ENCODE results near the gene MRGPRG.

MRGPRG gene

DNA sequence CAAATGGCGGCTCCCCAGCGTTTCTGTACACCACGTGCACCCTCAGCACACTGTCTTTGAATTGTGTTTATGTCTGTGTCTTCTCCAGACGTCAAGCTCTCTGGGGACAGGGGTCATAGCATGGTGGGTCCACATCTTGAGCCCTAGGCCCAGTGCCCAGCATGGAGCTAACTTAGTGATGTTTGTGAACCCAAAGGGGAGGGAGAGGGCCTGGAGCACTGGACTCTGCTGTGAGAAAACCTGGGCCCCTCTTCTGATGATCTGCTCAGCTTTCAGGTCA is 4.3 kb downstream of the MRGPRG start:
- H3K79me1 ChIP-seq (replicated peaks; ENCODE audit: low read length, poor library complexity, severe bottlenecking) = no peaks in the 10 kb centered on the region
- 89% methylated on average over 4 of the region's 4 CpGs for WGBS
- DNase-seq = no peak

DNA sequence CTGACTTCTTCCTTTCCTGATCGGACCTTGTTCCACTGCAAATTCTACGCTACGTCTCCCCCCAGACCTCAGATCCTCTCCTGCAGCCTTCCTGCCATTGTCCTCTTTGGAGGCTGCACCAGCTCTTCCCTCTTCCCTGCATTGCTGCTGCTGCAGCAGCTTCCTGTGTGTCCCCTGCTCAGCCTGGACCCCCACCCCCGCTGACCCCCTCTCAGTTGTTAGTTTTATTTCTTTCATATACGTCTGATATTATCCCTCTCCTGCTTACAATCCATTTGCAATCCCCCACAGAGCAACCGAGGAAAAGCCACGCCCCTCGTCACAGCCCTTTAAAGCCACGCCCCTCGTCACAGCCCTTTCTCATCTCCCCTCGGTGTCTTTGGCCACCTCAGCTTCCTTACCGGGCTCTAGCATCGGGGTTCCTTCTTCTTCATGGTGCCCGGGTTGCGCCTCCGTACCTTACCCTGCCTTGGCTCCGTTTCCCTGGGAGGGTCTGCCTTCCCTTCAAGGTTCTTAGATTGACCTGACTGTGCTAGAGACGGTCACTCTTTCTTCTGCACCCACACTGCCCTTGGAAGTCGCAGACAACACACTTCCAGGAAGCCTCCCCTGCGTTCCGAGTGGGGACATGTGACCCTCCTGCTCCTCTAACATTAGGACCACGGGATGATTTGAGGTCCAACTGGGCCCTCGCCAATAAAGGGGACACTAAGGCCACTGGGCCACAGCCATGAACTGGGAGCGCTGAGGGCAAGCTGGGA is 4.8 kb downstream of the MRGPRG start:
- Histone ChIP-seq H2BK12ac (ENCODE audit: low read length in 2 of 2) (no peak overlapping the region), H3K36me3 (ENCODE audit: control insufficient read depth in 1 of 2, insufficient read depth in 2 of 2, low read depth in 1 of 2, low read length in 2 of 2) (no peaks in the 10 kb centered on the region)
- 58% methylated on average over 24 of the region's 24 CpGs for WGBS

More for the DNA sequence above, 4.3 kb downstream of the MRGPRG start:
- Histone ChIP-seq H3K9ac (ENCODE audit: low read length) (no peak overlapping the region), H3K9me3 (ENCODE audit: control insufficient read depth, low read length) (peaks cover 16% of the 10 kb centered on the region), H3K27ac (ENCODE audit: low read length, poor library complexity, severe bottlenecking) (no peak overlapping the region), H4K91ac (ENCODE audit: low read length) (no peak overlapping the region), H3K14ac (ENCODE audit: low read length in 2 of 2) (no peak overlapping the region), H3K23ac (ENCODE audit: low read length in 2 of 2) (no peak overlapping the region), H3K4ac (ENCODE audit: low read depth in 1 of 2, low read length in 2 of 2) (no peak overlapping the region), H3K18ac (ENCODE audit: low read depth in 1 of 2, low read length in 2 of 2) (no peak overlapping the region), H4K8ac (ENCODE audit: low read length) (no peak overlapping the region), H2BK12ac (ENCODE audit: low read length in 2 of 2) (no peak overlapping the region), H2BK120ac (ENCODE audit: low read depth, low read length) (no peak overlapping the region), H2AK5ac (ENCODE audit: low read length, severe bottlenecking) (no peak overlapping the region), H2AFZ (ENCODE audit: low read depth, low read length) (no peak overlapping the region), H3K4me2 (ENCODE audit: low read length, poor library complexity, severe bottlenecking) (no peak overlapping the region), H3K36me3 (ENCODE audit: control insufficient read depth in 1 of 2, insufficient read depth in 2 of 2, low read depth in 1 of 2, low read length in 2 of 2) (no peaks in the 10 kb centered on the region), H3K4me1 (ENCODE audit: control insufficient read depth, insufficient read depth, low read depth, low read length) (peaks cover 4% of the 10 kb centered on the region), H3K4me3 (ENCODE audit: insufficient read depth in 1 of 2, low read depth in 1 of 2, low read length in 2 of 2) (no peak overlapping the region), H3K27me3 (ENCODE audit: control insufficient read depth in 1 of 2, insufficient read depth in 1 of 2, low read length in 2 of 2) (peaks cover 39 to 67% of the 10 kb centered on the region in 2 experiments), H2BK5ac (ENCODE audit: low read depth, low read length, poor library complexity, severe bottlenecking) (no peak overlapping the region), H2BK15ac (ENCODE audit: low read depth, poor library complexity, severe bottlenecking) (no peak overlapping the region)

DNA sequence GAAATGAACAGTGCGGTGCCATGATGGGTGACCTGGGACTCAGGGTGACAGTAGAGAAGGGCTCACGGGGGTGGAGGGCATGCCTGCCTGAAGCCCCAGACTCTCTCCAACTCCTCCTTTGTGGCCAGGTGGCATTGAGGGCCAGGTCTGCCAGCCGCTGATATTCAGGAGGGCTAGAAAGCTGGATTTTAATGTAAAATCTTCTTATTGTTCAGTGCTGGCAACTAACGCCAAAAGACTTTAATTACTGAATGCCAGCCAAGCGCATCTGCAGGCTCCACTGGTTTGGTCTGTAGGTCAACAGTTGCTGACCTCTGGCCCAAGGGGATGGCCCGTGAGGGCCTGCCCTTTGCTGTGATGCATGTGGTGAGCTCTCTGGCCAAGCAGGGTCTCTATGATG is 10.3 kb downstream of the MRGPRG start:
- H3K4me3 ChIP-seq (ENCODE audit: insufficient read depth in 1 of 2, low read depth in 1 of 2, low read length in 2 of 2) = no peak overlapping the region
- no peak overlapping the region for H2BK12ac ChIP-seq (ENCODE audit: low read length in 2 of 2)
- H3K4me2 ChIP-seq (ENCODE audit: low read length, poor library complexity, severe bottlenecking) = no peak overlapping the region
- H3K18ac ChIP-seq (ENCODE audit: low read depth in 1 of 2, low read length in 2 of 2) = no peak overlapping the region
- no peak overlapping the region for H2AK5ac ChIP-seq (ENCODE audit: low read length, severe bottlenecking)
- no peak overlapping the region for H3K9ac ChIP-seq (ENCODE audit: low read length)
- no peak overlapping the region for H4K8ac ChIP-seq (ENCODE audit: low read length)
- H3K79me1 ChIP-seq (replicated peaks; ENCODE audit: low read length, poor library complexity, severe bottlenecking) = no peaks in the 10 kb centered on the region
- H3K9me3 ChIP-seq (ENCODE audit: control insufficient read depth, low read length) = peaks cover 17% of the 10 kb centered on the region
- no peak overlapping the region for H4K91ac ChIP-seq (ENCODE audit: low read length)
- no peak overlapping the region for H3K4ac ChIP-seq (ENCODE audit: low read depth in 1 of 2, low read length in 2 of 2)
- H3K4me1 ChIP-seq (ENCODE audit: control insufficient read depth, insufficient read depth, low read depth, low read length) = peaks cover 6% of the 10 kb centered on the region
- no peak overlapping the region for H3K14ac ChIP-seq (ENCODE audit: low read length in 2 of 2)
- H3K23ac ChIP-seq (ENCODE audit: low read length in 2 of 2) = no peak overlapping the region
- H2AFZ ChIP-seq (ENCODE audit: low read depth, low read length) = no peak overlapping the region
- H3K27ac ChIP-seq (ENCODE audit: low read length, poor library complexity, severe bottlenecking) = no peak overlapping the region
- no peak for DNase-seq
- no peaks in the 10 kb centered on the region for H3K36me3 ChIP-seq (ENCODE audit: control insufficient read depth in 1 of 2, insufficient read depth in 2 of 2, low read depth in 1 of 2, low read length in 2 of 2)
- H2BK5ac ChIP-seq (ENCODE audit: low read depth, low read length, poor library complexity, severe bottlenecking) = no peak overlapping the region
- no peak overlapping the region for H2BK120ac ChIP-seq (ENCODE audit: low read depth, low read length)
- H3K27me3 ChIP-seq (ENCODE audit: control insufficient read depth in 1 of 2, insufficient read depth in 1 of 2, low read length in 2 of 2) = peaks cover 44 to 60% of the 10 kb centered on the region in 2 experiments
- 84% methylated on average over 6 of the region's 6 CpGs for WGBS
- H2BK15ac ChIP-seq (ENCODE audit: low read depth, poor library complexity, severe bottlenecking) = no peak overlapping the region

More for the DNA sequence above, 4.8 kb downstream of the MRGPRG start:
- no peak overlapping the region for H3K14ac ChIP-seq (ENCODE audit: low read length in 2 of 2)
- H2BK5ac ChIP-seq (ENCODE audit: low read depth, low read length, poor library complexity, severe bottlenecking) = no peak overlapping the region
- no peak for DNase-seq
- no peaks in the 10 kb centered on the region for H3K79me1 ChIP-seq (replicated peaks; ENCODE audit: low read length, poor library complexity, severe bottlenecking)
- H3K4me2 ChIP-seq (ENCODE audit: low read length, poor library complexity, severe bottlenecking) = no peak overlapping the region
- no peak overlapping the region for H4K91ac ChIP-seq (ENCODE audit: low read length)
- H3K18ac ChIP-seq (ENCODE audit: low read depth in 1 of 2, low read length in 2 of 2) = no peak overlapping the region
- no peak overlapping the region for H2AK5ac ChIP-seq (ENCODE audit: low read length, severe bottlenecking)
- no peak overlapping the region for H3K9ac ChIP-seq (ENCODE audit: low read length)
- no peak overlapping the region for H2AFZ ChIP-seq (ENCODE audit: low read depth, low read length)
- no peak overlapping the region for H4K8ac ChIP-seq (ENCODE audit: low read length)
- H3K27ac ChIP-seq (ENCODE audit: low read length, poor library complexity, severe bottlenecking) = no peak overlapping the region
- no peak overlapping the region for H3K4ac ChIP-seq (ENCODE audit: low read depth in 1 of 2, low read length in 2 of 2)
- no peak overlapping the region for H2BK15ac ChIP-seq (ENCODE audit: low read depth, poor library complexity, severe bottlenecking)
- no peak overlapping the region for H2BK120ac ChIP-seq (ENCODE audit: low read depth, low read length)
- peaks cover 17% of the 10 kb centered on the region for H3K9me3 ChIP-seq (ENCODE audit: control insufficient read depth, low read length)
- peaks cover 34 to 65% of the 10 kb centered on the region in 2 experiments for H3K27me3 ChIP-seq (ENCODE audit: control insufficient read depth in 1 of 2, insufficient read depth in 1 of 2, low read length in 2 of 2)
- H3K23ac ChIP-seq (ENCODE audit: low read length in 2 of 2) = no peak overlapping the region
- no peak overlapping the region for H3K4me3 ChIP-seq (ENCODE audit: insufficient read depth in 1 of 2, low read depth in 1 of 2, low read length in 2 of 2)
- peaks cover 4% of the 10 kb centered on the region for H3K4me1 ChIP-seq (ENCODE audit: control insufficient read depth, insufficient read depth, low read depth, low read length)

DNA sequence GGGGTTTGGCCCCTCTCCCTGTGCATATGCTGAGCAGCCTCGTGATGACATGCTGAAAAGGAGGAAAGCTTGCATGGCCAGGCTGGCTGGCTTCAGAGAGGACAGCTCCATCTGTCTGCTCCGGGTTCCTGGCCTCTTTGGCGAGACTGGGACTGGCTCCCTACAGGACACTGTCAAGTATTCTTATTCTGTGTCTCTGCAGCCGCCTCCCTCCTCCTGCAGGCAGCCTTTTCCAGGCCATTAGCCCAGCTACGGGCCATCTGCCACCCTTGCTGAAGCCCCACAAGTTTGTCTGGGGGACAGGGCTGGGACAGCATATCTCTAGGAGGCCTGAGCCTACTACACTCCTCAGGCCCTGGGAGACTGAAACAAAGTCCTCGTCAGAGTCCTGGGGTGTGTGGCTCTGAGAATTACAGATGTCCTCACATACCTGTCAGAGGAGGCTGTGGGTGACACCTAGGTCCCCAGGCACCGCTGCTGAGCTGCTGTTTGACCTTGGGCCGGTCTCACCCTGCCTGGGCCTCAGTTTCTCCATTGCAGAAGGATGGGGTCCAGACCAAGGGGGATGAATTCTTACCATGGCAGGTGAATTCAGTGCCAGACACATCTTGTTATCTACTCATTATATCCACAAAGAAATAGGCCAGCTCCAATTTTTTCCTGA is 11.0 kb downstream of the MRGPRG start:
- DNase-seq = no peak
- H2BK15ac ChIP-seq (ENCODE audit: low read depth, poor library complexity, severe bottlenecking) = no peak overlapping the region
- no peaks in the 10 kb centered on the region for H3K36me3 ChIP-seq (ENCODE audit: control insufficient read depth in 1 of 2, insufficient read depth in 2 of 2, low read depth in 1 of 2, low read length in 2 of 2)
- H4K8ac ChIP-seq (ENCODE audit: low read length) = no peak overlapping the region
- H4K91ac ChIP-seq (ENCODE audit: low read length) = no peak overlapping the region
- no peak overlapping the region for H2BK12ac ChIP-seq (ENCODE audit: low read length in 2 of 2)
- H3K23ac ChIP-seq (ENCODE audit: low read length in 2 of 2) = no peak overlapping the region
- H3K4me2 ChIP-seq (ENCODE audit: low read length, poor library complexity, severe bottlenecking) = no peak overlapping the region
- no peak overlapping the region for H3K27ac ChIP-seq (ENCODE audit: low read length, poor library complexity, severe bottlenecking)
- H3K18ac ChIP-seq (ENCODE audit: low read depth in 1 of 2, low read length in 2 of 2) = no peak overlapping the region
- no peak overlapping the region for H3K14ac ChIP-seq (ENCODE audit: low read length in 2 of 2)
- H3K4me1 ChIP-seq (ENCODE audit: control insufficient read depth, insufficient read depth, low read depth, low read length) = peaks cover 9% of the 10 kb centered on the region
- no peak overlapping the region for H2AFZ ChIP-seq (ENCODE audit: low read depth, low read length)
- no peaks in the 10 kb centered on the region for H3K79me1 ChIP-seq (replicated peaks; ENCODE audit: low read length, poor library complexity, severe bottlenecking)
- no peak overlapping the region for H3K4ac ChIP-seq (ENCODE audit: low read depth in 1 of 2, low read length in 2 of 2)
- no peak overlapping the region for H2AK5ac ChIP-seq (ENCODE audit: low read length, severe bottlenecking)
- no peak overlapping the region for H2BK120ac ChIP-seq (ENCODE audit: low read depth, low read length)
- 63% methylated on average over 8 of the region's 8 CpGs for WGBS
- H3K4me3 ChIP-seq (ENCODE audit: insufficient read depth in 1 of 2, low read depth in 1 of 2, low read length in 2 of 2) = peak overlapping the region in 1 of 2 experiments; percentile 11
- no peak overlapping the region for H3K9ac ChIP-seq (ENCODE audit: low read length)
- no peak overlapping the region for H2BK5ac ChIP-seq (ENCODE audit: low read depth, low read length, poor library complexity, severe bottlenecking)
- peaks cover 17% of the 10 kb centered on the region for H3K9me3 ChIP-seq (ENCODE audit: control insufficient read depth, low read length)
- peaks cover 47 to 63% of the 10 kb centered on the region in 2 experiments for H3K27me3 ChIP-seq (ENCODE audit: control insufficient read depth in 1 of 2, insufficient read depth in 1 of 2, low read length in 2 of 2)
